Measurements from ENCODE around the gene SCYL3.

SCYL3 gene

DNA sequence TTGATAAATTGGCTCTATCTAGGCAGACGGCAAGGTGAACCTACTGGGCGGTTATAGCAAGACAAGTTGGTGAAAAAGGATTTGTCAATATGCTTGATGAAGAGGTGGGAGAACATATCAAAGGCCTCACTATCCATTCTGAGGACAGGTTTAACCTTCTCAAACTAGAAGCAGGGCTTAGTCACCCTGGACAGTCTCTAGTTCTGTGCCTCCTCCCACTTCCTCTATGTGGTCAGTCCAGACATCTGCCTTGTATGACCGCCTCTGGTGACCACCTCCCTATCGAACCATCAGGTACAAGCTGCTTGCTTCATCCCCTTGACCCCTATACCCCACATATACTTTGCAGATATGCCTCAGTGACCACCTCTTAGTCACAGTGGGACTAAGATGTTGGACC, 2.3 kb upstream of the SCYL3 start:
- H3K27me3 ChIP-seq, result peaks cover 36% of the 10 kb centered on the region
- peak overlapping the region; percentile 29 for H3K27ac ChIP-seq
- H3K36me3 ChIP-seq, result no peaks in the 10 kb centered on the region
- TF ChIP-seq, protein P1, sequence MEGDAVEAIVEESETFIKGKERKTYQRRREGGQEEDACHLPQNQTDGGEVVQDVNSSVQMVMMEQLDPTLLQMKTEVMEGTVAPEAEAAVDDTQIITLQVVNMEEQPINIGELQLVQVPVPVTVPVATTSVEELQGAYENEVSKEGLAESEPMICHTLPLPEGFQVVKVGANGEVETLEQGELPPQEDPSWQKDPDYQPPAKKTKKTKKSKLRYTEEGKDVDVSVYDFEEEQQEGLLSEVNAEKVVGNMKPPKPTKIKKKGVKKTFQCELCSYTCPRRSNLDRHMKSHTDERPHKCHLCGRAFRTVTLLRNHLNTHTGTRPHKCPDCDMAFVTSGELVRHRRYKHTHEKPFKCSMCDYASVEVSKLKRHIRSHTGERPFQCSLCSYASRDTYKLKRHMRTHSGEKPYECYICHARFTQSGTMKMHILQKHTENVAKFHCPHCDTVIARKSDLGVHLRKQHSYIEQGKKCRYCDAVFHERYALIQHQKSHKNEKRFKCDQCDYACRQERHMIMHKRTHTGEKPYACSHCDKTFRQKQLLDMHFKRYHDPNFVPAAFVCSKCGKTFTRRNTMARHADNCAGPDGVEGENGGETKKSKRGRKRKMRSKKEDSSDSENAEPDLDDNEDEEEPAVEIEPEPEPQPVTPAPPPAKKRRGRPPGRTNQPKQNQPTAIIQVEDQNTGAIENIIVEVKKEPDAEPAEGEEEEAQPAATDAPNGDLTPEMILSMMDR (IDR thresholded peaks at IDR 0.05), result no peak
- peaks cover 19 to 36% of the 10 kb centered on the region in 2 experiments for H3K4me1 ChIP-seq (ENCODE audit: control insufficient read depth in 1 of 2, insufficient read depth in 1 of 2, low read depth in 1 of 2, low read length in 1 of 2)
- H3K4me3 ChIP-seq (ENCODE audit: low read depth in 1 of 2, low read length in 1 of 2), result no peak overlapping the region
- no peaks in the 10 kb centered on the region for H3K9me3 ChIP-seq

DNA sequence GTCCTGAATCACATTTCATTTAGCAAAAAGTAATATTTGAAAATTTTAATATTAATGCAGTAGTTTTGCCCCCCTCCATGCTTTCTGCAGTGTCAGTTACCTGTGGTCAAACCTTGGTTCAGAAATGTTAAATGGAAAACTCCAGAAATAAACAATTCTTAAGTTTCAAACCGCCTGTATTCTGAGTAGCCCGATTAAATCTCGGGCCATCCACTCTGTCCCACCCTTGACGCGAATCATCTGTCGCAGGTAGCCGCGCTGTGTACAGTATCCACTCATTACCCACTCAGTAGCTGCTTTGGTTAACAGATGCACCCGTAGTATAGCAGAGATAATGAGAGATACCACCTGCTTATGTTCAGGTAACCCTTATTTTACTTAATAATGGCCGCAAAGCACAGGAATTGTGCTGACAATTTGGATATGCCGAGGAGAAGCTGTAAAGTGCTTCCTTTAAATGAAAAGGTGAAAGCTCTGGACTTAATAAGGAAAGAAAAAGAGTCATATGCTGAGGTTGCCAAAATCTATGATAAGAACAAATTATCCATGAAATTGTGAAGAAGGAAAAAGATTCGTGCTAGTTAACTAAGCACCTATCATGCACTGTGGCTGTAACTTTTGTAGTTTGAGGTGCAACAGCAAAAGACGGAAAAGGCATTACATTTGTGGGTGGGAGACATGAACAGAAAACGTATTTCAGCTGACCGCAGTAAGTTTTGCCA, 889 bp upstream of the SCYL3 start:
- H3K9me3 ChIP-seq, result no peaks in the 10 kb centered on the region
- no peaks in the 10 kb centered on the region for H3K36me3 ChIP-seq
- peaks cover 29% of the 10 kb centered on the region for H3K27me3 ChIP-seq
- peak overlapping the region; percentile 88 to 89 for H3K4me3 ChIP-seq (ENCODE audit: low read depth in 1 of 2, low read length in 1 of 2)
- TF ChIP-seq, protein P1 (IDR thresholded peaks at IDR 0.05), result no peak
- peak overlapping the region; percentile 97 for H3K27ac ChIP-seq
- peaks cover 19 to 40% of the 10 kb centered on the region in 2 experiments for H3K4me1 ChIP-seq (ENCODE audit: control insufficient read depth in 1 of 2, insufficient read depth in 1 of 2, low read depth in 1 of 2, low read length in 1 of 2)

- Histone ChIP-seq H3K27me3 (peaks cover 14% of the 10 kb centered on the region), H3K27ac (peak overlapping the region; percentile 97), H3K4me3 (ENCODE audit: low read depth in 1 of 2, low read length in 1 of 2) (peak overlapping the region; percentile 88 to 89), H3K9me3 (no peaks in the 10 kb centered on the region), H3K36me3 (peaks cover 8% of the 10 kb centered on the region), H3K4me1 (ENCODE audit: control insufficient read depth in 1 of 2, insufficient read depth in 1 of 2, low read depth in 1 of 2, low read length in 1 of 2) (peaks cover 19 to 40% of the 10 kb centered on the region in 2 experiments)
- TF ChIP-seq, protein P1 (IDR thresholded peaks at IDR 0.05), result no peak
Observed at GRCh38 chr1:169892927-169893644, 610 bp downstream of the SCYL3 start.

GRCh38 chr1:169892176-169892926, 1.3 kb downstream of the SCYL3 start:
- Histone ChIP-seq H3K4me3 (ENCODE audit: low read depth in 1 of 2, low read length in 1 of 2) (peak overlapping the region; percentile 88 to 89), H3K36me3 (peaks cover 16% of the 10 kb centered on the region), H3K9me3 (no peaks in the 10 kb centered on the region), H3K27me3 (peaks cover 8% of the 10 kb centered on the region), H3K27ac (peak overlapping the region; percentile 97), H3K4me1 (ENCODE audit: control insufficient read depth in 1 of 2, insufficient read depth in 1 of 2, low read depth in 1 of 2, low read length in 1 of 2) (peaks cover 19 to 40% of the 10 kb centered on the region in 2 experiments)
- TF ChIP-seq, protein P1 (IDR thresholded peaks at IDR 0.05), result no peak

DNA sequence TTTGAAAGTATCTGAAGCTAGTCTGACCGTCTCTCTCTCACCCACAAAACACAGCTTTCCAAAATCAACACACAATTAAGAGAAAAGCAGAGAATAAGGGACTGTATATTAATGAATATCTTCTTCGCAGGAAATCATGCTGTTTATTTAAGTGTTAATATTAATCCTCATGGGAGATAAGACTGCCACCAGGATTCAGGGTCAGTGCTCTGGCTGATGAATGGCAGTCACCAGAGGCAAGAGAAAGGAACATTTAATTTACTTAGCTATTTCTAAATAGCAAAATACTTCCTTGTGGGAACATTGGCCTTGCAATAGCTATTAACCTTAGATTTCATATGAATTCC, 2.2 kb downstream of the SCYL3 start:
- no peak overlapping the region for H3K27ac ChIP-seq
- H3K27me3 ChIP-seq, result no peaks in the 10 kb centered on the region
- no peaks in the 10 kb centered on the region for H3K9me3 ChIP-seq
- H3K4me1 ChIP-seq (ENCODE audit: control insufficient read depth in 1 of 2, insufficient read depth in 1 of 2, low read depth in 1 of 2, low read length in 1 of 2), result peaks cover 19 to 40% of the 10 kb centered on the region in 2 experiments
- TF ChIP-seq, protein P1 (IDR thresholded peaks at IDR 0.05), result no peak
- peaks cover 24% of the 10 kb centered on the region for H3K36me3 ChIP-seq
- no peak overlapping the region for H3K4me3 ChIP-seq (ENCODE audit: low read depth in 1 of 2, low read length in 1 of 2)

All from neutrophil (primary cell).